ENCODE measurements around the gene PTGER2.

Gene PTGER2
- long read RNA-seq, donor 1, partial matches to known transcripts = 0 of 4 reads
- long read RNA-seq, donor 1, other reads (novel, unspliced or antisense) = 0 of 4 reads
- long read RNA-seq, donor 2, partial matches to known transcripts = 0 of 4 reads
- long read RNA-seq, donor 2, other reads (novel, unspliced or antisense) = 0 of 4 reads
- long read RNA-seq, donor 3, partial matches to known transcripts = 0 of 3 reads
- long read RNA-seq, donor 3, other reads (novel, unspliced or antisense) = 0 of 3 reads
- long read RNA-seq, donor 4, transcript PTGER2-201 (2 exons, 2,383 nt) = major isoform, 11 of 11 reads
- long read RNA-seq, donor 4, partial matches to known transcripts = 0 of 11 reads
- long read RNA-seq, donor 4, other reads (novel, unspliced or antisense) = 0 of 11 reads
- long read RNA-seq, donor 5, partial matches to known transcripts = 0 of 1 reads
- long read RNA-seq, donor 5, other reads (novel, unspliced or antisense) = 0 of 1 reads
- long read RNA-seq, donor 6, transcript PTGER2-201 (2 exons, 2,383 nt) = major isoform, 6 of 6 reads
- long read RNA-seq, donor 6, partial matches to known transcripts = 0 of 6 reads
- long read RNA-seq, donor 6, other reads (novel, unspliced or antisense) = 0 of 6 reads
- long read RNA-seq, donor 7 = 0 reads
- long read RNA-seq, donor 8, partial matches to known transcripts = 0 of 4 reads
- long read RNA-seq, donor 8, other reads (novel, unspliced or antisense) = 0 of 4 reads

GRCh38 chr14:52313903-52314594 lies at the start of gene PTGER2:
PTGER2 (plus strand) TSS chr14:52314312; CDS start chr14:52314549, 237 bp downstream.
- DNase-seq = peak; percentile 93

- DNase-seq = no peak
Measured at GRCh38 chr14:52265253-52265652, 48.9 kb upstream of the PTGER2 start.

- no peak for DNase-seq
Measured at GRCh38 chr14:52266179-52266578, 47.9 kb upstream of the PTGER2 start.

GRCh38 chr14:52266782-52267181 lies 47.3 kb upstream of the PTGER2 start:
- DNase-seq = no peak

- DNase-seq = peak; percentile 71
Measured at GRCh38 chr14:52267501-52268278, 46.4 kb upstream of the PTGER2 start, which contains the start of gene PTGDR. PTGDR (plus strand) TSS chr14:52267698; CDS start chr14:52267815, 117 bp downstream.

- DNase-seq = peak; percentile 73
Measured at GRCh38 chr14:52268279-52269061, 45.6 kb upstream of the PTGER2 start.

GRCh38 chr14:52269100-52269499 lies 45.0 kb upstream of the PTGER2 start:
- DNase-seq = no peak

GRCh38 chr14:52269982-52270381 lies 44.1 kb upstream of the PTGER2 start:
- no peak for DNase-seq

GRCh38 chr14:52271538-52271937 lies 42.6 kb upstream of the PTGER2 start:
- DNase-seq = no peak

GRCh38 chr14:52272375-52272774 lies 41.7 kb upstream of the PTGER2 start:
- DNase-seq = no peak

GRCh38 chr14:52275372-52275771 lies 38.7 kb upstream of the PTGER2 start:
- no peak for DNase-seq

- no peak for DNase-seq
Measured at GRCh38 chr14:52277552-52277951, 36.6 kb upstream of the PTGER2 start.

- no peak for DNase-seq
Measured at GRCh38 chr14:52279408-52279807, 34.7 kb upstream of the PTGER2 start.

GRCh38 chr14:52283099-52283498 lies 31.0 kb upstream of the PTGER2 start:
- no peak for DNase-seq

- no peak for DNase-seq
Measured at GRCh38 chr14:52286661-52287649, 27.2 kb upstream of the PTGER2 start.

- DNase-seq = no peak
Measured at GRCh38 chr14:52296378-52296777, 17.7 kb upstream of the PTGER2 start.

GRCh38 chr14:52298795-52299194 lies 15.3 kb upstream of the PTGER2 start:
- DNase-seq = no peak

GRCh38 chr14:52299692-52300278 lies 14.3 kb upstream of the PTGER2 start:
- DNase-seq = no peak

GRCh38 chr14:52303236-52303635 lies 10.9 kb upstream of the PTGER2 start:
- DNase-seq = no peak
